ENCODE measurements around the gene LMX1A.

DNA sequence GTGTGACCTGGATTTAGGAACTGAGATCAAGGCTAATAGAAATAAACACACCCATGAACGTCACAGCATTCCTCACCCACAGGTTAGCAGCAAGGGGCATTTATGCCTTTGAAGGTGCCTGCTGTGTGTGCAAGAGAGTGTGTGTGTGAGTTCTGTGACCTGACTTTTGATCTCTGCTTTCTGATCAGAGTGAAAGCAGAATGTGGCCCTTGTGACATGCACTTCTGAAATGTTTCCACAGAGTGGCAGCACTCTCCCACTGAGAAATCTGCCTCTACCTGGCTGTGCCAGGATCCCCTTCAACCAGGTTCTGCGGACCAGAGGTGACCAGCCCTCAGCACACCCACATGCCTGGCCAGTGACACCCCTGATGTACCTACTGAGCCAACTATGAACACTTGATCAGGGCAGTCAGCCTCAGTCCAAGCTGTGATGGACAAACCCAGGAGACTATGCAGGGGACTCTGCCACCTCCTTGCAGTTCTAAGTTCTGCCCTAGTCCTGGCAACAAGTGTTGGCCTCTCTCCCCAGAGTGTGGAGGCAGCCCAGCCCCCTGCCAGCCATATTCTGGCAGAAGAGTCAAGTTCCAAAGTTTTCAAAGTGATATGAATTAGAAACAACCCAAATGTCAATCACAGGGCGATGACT is 47.4 kb upstream of the LMX1A start:
- TF ChIP-seq, protein P1, sequence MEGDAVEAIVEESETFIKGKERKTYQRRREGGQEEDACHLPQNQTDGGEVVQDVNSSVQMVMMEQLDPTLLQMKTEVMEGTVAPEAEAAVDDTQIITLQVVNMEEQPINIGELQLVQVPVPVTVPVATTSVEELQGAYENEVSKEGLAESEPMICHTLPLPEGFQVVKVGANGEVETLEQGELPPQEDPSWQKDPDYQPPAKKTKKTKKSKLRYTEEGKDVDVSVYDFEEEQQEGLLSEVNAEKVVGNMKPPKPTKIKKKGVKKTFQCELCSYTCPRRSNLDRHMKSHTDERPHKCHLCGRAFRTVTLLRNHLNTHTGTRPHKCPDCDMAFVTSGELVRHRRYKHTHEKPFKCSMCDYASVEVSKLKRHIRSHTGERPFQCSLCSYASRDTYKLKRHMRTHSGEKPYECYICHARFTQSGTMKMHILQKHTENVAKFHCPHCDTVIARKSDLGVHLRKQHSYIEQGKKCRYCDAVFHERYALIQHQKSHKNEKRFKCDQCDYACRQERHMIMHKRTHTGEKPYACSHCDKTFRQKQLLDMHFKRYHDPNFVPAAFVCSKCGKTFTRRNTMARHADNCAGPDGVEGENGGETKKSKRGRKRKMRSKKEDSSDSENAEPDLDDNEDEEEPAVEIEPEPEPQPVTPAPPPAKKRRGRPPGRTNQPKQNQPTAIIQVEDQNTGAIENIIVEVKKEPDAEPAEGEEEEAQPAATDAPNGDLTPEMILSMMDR (conservative IDR thresholded peaks at IDR 0.05; ENCODE audit: low read length) = peak; percentile 78
- no peak for TF ChIP-seq EZH2phosphoT487 (IDR thresholded peaks at IDR 0.05; ENCODE audit: borderline replicate concordance)
